Measurements from ENCODE around the gene DNAH10. TPM values are rescaled to one million over a fixed set of nuclear protein-coding genes. Genes with fewer than 3 reads are reported as not detected.

The DNAH10 gene
- total RNA-seq, 1 experiment from 2014 or later = 0.39 TPM

DNA sequence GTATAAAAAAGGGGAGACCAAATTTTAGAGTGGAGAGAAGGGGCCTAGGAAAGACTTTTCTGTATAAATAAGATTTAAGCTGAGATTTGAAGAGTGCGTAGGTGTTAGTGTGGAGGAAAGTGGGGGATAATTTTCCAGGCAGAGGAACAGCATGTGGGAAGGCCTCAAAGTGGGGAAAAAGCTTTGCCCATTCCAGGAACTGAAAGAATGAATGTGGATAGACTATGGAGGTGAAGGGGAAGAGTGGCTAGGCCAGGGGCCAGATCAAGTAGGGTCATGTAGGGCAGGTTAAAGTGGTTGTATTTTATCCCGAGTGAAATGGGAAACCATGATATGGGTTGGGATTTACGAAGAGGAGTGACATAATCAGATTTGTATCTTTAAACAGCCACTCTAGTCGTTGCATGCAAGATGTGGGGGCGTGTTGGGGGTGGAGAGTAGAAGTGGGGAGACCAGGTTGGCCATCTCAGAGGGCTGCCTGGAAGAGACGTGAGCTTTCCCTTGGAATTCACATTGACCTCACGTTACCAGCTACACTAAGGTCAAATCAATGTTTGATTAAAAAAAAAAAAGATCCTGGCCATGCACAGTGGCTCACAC lies 214.2 kb downstream of the DNAH10 start:
- POLR2A ChIA-PET = no interaction called here
- CTCF ChIA-PET = no interaction called here
- Histone ChIP-seq H3K4me3 (ENCODE audit: low read depth in 2 of 2, low read length in 2 of 2) (no peak overlapping the region), H3K27me3 (ENCODE audit: control insufficient read depth, insufficient read depth, low read length) (no peaks in the 10 kb centered on the region), H3K27ac (ENCODE audit: low read length) (no peak overlapping the region), H3K36me3 (ENCODE audit: control insufficient read depth, insufficient read depth, low read length) (peaks cover 10% of the 10 kb centered on the region), H3K9me3 (ENCODE audit: control insufficient read depth, insufficient read depth, low read depth, low read length) (no peaks in the 10 kb centered on the region), H3K4me1 (ENCODE audit: control insufficient read depth, insufficient read depth, low read length) (peaks cover 8% of the 10 kb centered on the region)
- intact Hi-C loops (cut with micrococcal nuclease; ENCODE audit: unreplicated experiment) = no loop called here
- TF ChIP-seq SIN3A (IDR thresholded peaks at IDR 0.05; ENCODE audit: borderline replicate concordance, insufficient read depth, low read depth, low read length) (no peak), TCF7L2 (IDR thresholded peaks at IDR 0.05; ENCODE audit: low read depth, low read length) (no peak), POLR2AphosphoS5 (IDR thresholded peaks at IDR 0.05; ENCODE audit: low read depth, low read length) (no peak)
- TF ChIP-seq, protein P1, sequence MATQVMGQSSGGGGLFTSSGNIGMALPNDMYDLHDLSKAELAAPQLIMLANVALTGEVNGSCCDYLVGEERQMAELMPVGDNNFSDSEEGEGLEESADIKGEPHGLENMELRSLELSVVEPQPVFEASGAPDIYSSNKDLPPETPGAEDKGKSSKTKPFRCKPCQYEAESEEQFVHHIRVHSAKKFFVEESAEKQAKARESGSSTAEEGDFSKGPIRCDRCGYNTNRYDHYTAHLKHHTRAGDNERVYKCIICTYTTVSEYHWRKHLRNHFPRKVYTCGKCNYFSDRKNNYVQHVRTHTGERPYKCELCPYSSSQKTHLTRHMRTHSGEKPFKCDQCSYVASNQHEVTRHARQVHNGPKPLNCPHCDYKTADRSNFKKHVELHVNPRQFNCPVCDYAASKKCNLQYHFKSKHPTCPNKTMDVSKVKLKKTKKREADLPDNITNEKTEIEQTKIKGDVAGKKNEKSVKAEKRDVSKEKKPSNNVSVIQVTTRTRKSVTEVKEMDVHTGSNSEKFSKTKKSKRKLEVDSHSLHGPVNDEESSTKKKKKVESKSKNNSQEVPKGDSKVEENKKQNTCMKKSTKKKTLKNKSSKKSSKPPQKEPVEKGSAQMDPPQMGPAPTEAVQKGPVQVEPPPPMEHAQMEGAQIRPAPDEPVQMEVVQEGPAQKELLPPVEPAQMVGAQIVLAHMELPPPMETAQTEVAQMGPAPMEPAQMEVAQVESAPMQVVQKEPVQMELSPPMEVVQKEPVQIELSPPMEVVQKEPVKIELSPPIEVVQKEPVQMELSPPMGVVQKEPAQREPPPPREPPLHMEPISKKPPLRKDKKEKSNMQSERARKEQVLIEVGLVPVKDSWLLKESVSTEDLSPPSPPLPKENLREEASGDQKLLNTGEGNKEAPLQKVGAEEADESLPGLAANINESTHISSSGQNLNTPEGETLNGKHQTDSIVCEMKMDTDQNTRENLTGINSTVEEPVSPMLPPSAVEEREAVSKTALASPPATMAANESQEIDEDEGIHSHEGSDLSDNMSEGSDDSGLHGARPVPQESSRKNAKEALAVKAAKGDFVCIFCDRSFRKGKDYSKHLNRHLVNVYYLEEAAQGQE (IDR thresholded peaks at IDR 0.05; ENCODE audit: insufficient read depth in 1 of 2, low read depth in 2 of 2, low read length in 1 of 2) = no peak
- TF ChIP-seq, protein P2, sequence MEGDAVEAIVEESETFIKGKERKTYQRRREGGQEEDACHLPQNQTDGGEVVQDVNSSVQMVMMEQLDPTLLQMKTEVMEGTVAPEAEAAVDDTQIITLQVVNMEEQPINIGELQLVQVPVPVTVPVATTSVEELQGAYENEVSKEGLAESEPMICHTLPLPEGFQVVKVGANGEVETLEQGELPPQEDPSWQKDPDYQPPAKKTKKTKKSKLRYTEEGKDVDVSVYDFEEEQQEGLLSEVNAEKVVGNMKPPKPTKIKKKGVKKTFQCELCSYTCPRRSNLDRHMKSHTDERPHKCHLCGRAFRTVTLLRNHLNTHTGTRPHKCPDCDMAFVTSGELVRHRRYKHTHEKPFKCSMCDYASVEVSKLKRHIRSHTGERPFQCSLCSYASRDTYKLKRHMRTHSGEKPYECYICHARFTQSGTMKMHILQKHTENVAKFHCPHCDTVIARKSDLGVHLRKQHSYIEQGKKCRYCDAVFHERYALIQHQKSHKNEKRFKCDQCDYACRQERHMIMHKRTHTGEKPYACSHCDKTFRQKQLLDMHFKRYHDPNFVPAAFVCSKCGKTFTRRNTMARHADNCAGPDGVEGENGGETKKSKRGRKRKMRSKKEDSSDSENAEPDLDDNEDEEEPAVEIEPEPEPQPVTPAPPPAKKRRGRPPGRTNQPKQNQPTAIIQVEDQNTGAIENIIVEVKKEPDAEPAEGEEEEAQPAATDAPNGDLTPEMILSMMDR (IDR thresholded peaks at IDR 0.05) = no peak
- no peak for DNase-seq (ENCODE audit: low read depth, low spot score)
- no TSS peak for BruUV-seq (replicated peaks)
- ATAC-seq = no peak
- in situ Hi-C loops (cut with HindIII; ENCODE audit: low pct_unique_long_range_greater_than_20kb, low sequenced_read_pairs) = no loop called here

DNA sequence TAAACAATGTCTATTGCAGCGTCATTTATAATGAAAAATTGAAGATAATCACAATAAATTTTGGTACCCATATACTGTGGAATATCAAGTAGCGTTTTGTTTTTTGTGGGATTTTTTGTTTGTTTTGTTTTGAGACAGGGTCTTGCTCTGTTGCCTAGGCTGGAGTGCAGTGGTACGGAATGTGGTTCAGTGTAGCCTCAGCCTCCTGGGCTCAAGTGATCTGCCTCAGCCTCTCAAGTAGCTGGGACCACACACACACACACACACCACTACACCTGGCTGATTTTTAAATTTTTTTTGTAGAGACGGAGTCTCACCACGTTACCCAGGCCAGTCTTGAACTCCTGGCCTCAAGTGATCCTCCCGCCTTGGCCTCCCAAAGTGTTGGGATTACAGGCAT lies 217.5 kb downstream of the DNAH10 start:
- intact Hi-C loops (cut with micrococcal nuclease; ENCODE audit: unreplicated experiment) = no loop called here
- DNase-seq (ENCODE audit: low read depth, low spot score) (no peak), ATAC-seq (no peak)
- H3K4me3 ChIP-seq (ENCODE audit: low read depth in 2 of 2, low read length in 2 of 2) = no peak overlapping the region
- POLR2A ChIA-PET = interaction anchor here (0.6 kb wide), 1 partner anchor 63 kb away, joined by 5 read pairs; no protein-coding TSS in a partner anchor
- no peaks in the 10 kb centered on the region for H3K9me3 ChIP-seq (ENCODE audit: control insufficient read depth, insufficient read depth, low read depth, low read length)
- TF ChIP-seq SIN3A (IDR thresholded peaks at IDR 0.05; ENCODE audit: borderline replicate concordance, insufficient read depth, low read depth, low read length) = no peak
- TF ChIP-seq, protein P2 (IDR thresholded peaks at IDR 0.05) = no peak
- TF ChIP-seq, protein P1 (IDR thresholded peaks at IDR 0.05; ENCODE audit: insufficient read depth in 1 of 2, low read depth in 2 of 2, low read length in 1 of 2) = no peak
- TF ChIP-seq POLR2AphosphoS5 (IDR thresholded peaks at IDR 0.05; ENCODE audit: low read depth, low read length) = no peak
- no peak for TF ChIP-seq TCF7L2 (IDR thresholded peaks at IDR 0.05; ENCODE audit: low read depth, low read length)
- BruUV-seq (replicated peaks) = no TSS peak
- H3K27me3 ChIP-seq (ENCODE audit: control insufficient read depth, insufficient read depth, low read length) = no peaks in the 10 kb centered on the region
- H3K4me1 ChIP-seq (ENCODE audit: control insufficient read depth, insufficient read depth, low read length) = peaks cover 3% of the 10 kb centered on the region
- in situ Hi-C loops (cut with HindIII; ENCODE audit: low pct_unique_long_range_greater_than_20kb, low sequenced_read_pairs) = no loop called here
- H3K27ac ChIP-seq (ENCODE audit: low read length) = no peak overlapping the region
- H3K36me3 ChIP-seq (ENCODE audit: control insufficient read depth, insufficient read depth, low read length) = peaks cover 11% of the 10 kb centered on the region; the same call in 1 of the 2 replicates
- CTCF ChIA-PET = no interaction called here
